AG09319 (cell line): ENCODE measurements around the gene BCAN.

Experiments
- DNase-seq: peaks from one replicate; pipeline ENCODE4 v3.0.0-alpha.2; 2010; ENCODE audit warnings: low read depth; ENCODE audit errors: extremely low read depth
- CTCF ChIP-seq: IDR thresholded peaks from 2 replicates; pipeline ENCODE4 v1.5.1; 2011; ENCODE audit warnings: low read depth, mild to moderate bottlenecking, inconsistent platforms, low read length, moderate library complexity

Gene BCAN

DNA sequence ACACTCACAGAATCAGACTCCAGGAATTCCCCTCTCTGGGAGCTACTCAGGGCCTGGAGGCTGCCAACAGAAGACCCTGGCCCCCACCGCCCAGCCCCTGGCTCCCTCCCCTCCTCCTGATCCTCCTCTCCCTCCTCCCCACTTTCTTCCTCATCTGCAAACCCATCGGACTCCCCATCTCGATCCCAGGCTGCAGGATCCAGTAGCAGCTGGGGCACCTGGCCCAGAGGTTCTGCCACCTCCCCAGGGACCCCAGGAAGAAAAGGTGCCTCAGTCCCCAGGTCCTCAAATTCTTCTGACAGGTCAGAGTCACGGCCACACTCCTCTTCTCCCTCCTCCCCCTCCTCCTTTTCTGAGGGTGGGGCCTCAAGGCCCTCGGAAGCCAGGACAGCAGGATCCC, 27.9 kb downstream of the BCAN start:
- TF ChIP-seq CTCF: no peak
- DNase-seq: no peak

GRCh38 chr1:156670359-156670758, 28.4 kb downstream of the BCAN start:
- DNase-seq: no peak
- TF ChIP-seq CTCF: no peak

DNA sequence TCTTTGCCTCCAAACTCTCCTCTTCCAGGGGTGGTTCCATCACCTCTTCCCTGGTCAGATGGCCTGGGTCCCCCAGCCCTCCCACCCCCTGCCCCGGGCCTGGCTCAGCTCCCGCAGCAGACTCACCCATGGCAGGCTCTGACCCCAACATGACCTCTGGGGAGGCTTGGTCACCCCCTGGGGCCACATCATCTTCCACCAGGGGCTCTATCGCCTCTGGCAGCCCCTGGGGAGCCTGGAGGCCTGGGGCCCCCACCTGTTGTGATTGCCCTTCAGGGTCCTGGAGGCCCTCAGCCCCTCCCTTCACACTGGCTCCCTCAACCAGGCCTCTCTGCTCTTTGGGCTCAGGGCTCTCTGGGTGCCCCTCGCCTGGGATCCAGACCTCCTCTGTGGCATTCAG, 28.9 kb downstream of the BCAN start:
- TF ChIP-seq CTCF: no peak
- no peak for DNase-seq

GRCh38 chr1:156671804-156672203, 29.9 kb downstream of the BCAN start:
- no peak for DNase-seq
- no peak for TF ChIP-seq CTCF

DNA sequence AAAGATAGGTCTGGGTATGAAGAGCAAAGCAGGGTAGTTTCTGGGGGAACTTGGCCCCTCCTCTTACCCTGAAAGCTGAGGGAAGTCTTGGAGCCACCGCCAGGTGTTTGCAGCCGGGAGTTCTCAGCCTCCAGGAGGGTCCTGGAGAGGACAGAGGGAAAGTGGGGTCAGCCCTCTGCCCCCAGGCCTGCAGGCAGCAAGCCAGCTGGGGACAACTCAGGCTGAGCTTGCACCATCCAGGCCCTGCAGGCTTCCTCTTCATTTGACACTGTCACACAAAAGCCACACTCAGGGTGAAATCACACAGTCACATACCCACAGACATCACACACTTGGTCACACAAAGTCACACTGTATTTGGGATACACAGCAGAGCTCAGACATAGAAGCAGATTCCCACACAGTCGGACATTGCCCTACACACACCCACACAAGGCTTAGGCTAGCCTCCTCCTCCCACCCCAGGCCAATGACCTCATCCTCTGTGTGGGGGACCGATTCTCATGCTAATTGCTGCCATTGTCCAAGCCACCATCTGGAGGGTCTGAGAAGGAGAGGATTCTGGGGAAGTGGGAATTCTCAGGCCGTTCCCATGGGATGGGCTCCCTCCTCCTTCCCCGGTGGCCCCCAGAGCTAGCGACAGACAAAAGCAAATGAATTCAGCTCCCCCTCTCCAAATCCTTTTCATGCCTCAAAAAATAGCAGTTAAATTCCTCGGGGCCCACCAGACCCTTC, 31.6 kb downstream of the BCAN start:
- TF ChIP-seq CTCF: no peak

DNA sequence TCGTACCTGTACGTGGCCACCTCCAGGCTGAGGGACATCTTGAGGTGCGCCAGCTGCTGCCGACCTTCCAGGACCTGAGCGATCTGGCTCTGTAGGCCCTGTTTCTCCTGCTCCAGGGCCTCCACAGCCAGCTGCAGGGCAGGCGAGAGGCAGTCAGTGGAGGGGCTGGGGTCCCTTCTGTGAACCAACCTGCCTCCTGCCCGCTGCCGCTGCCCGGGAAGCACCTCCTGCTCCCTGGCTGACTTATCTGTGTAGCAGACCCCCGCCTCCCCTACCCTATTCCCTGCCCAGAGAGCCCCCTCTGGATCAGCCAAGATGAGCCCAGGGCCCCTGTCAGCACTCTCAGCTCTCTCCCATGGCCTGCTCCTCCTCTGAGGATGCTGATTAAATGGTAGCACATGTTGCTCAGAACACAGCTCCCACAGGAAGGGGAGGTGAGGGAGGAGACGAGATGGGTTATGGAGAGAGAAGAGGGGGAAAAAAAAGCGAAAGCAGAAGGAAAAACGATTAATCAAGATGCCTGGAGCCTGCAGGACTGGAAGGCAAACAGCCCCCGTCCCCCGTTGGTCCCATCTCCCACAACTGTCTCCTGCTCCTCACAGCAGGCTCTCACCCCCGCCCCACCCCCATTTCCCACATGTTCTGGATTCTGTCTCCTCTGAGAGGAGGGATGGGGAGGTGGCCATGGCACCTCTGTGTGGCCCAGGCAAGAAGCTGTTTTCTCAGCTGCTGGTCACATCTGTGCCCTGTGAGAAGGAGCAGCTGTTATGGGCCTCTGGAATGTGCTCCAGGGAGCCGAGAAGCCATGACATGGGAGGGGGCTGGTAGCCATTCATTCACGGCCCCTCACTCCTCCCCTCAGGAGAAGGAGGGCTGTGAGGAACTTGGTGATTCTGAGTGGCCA, 33.5 kb downstream of the BCAN start:
- TF ChIP-seq CTCF: no peak
- DNase-seq: no peak

More for the DNA sequence above, 31.6 kb downstream of the BCAN start:
- DNase-seq: no peak
